Stomach smooth muscle (tissue), 2 donors: ENCODE results near the gene VCAN.

Experiments used
- H3K27ac ChIP-seq: one replicate; pipeline ENCODE4 v1.7.0; 2013; ENCODE audit warnings: mild to moderate bottlenecking, low read length, inconsistent platforms
- H3K27me3 ChIP-seq, 2 donors: one replicate each; pipeline ENCODE4 v1.7.0; 2013; ENCODE audit warnings: low read length in 2 of 2; ENCODE audit not compliant: insufficient read depth in 2 of 2, control insufficient read depth in 1 of 2
- H3K36me3 ChIP-seq, 2 donors: one replicate each; pipeline ENCODE4 v1.7.0; 2013; ENCODE audit warnings: low read length in 2 of 2; ENCODE audit not compliant: control insufficient read depth in 2 of 2, insufficient read depth in 2 of 2
- H3K4me1 ChIP-seq: one replicate; pipeline ENCODE4 v1.7.0; 2013; ENCODE audit warnings: low read length; ENCODE audit not compliant: control insufficient read depth, insufficient read depth
- H3K4me3 ChIP-seq, 2 donors: one replicate each; pipeline ENCODE4 v1.7.0; 2013; ENCODE audit warnings: low read length in 2 of 2
- H3K9ac ChIP-seq, 2 donors: one replicate each; pipeline ENCODE4 v1.7.0; 2013; ENCODE audit warnings: low read length in 2 of 2, mild to moderate bottlenecking in 1 of 2
- H3K9me3 ChIP-seq, 2 donors: one replicate each; pipeline ENCODE4 v1.7.0; 2013; ENCODE audit warnings: low read length in 2 of 2; ENCODE audit not compliant: control insufficient read depth in 2 of 2
- donor health status: healthy.
- donor health status: Pancreatic carcinoma.

Gene VCAN

GRCh38 chr5:83589786-83590185 is 118.2 kb downstream of the VCAN start:
- no peak overlapping the region for H3K27ac ChIP-seq
- no peaks in the 10 kb centered on the region for H3K4me1 ChIP-seq
- H3K27me3 ChIP-seq, result no peaks in the 10 kb centered on the region
- no peaks in the 10 kb centered on the region for H3K9me3 ChIP-seq
- H3K9ac ChIP-seq, result no peak overlapping the region
- no peaks in the 10 kb centered on the region for H3K36me3 ChIP-seq
- H3K4me3 ChIP-seq, result no peak overlapping the region

GRCh38 chr5:83590966-83591365 is 119.4 kb downstream of the VCAN start:
- H3K9ac ChIP-seq, result no peak overlapping the region
- no peaks in the 10 kb centered on the region for H3K4me1 ChIP-seq
- H3K27me3 ChIP-seq, result no peaks in the 10 kb centered on the region
- H3K4me3 ChIP-seq, result no peak overlapping the region
- H3K9me3 ChIP-seq, result no peaks in the 10 kb centered on the region
- no peaks in the 10 kb centered on the region for H3K36me3 ChIP-seq
- no peak overlapping the region for H3K27ac ChIP-seq

GRCh38 chr5:83595217-83595616 is 123.7 kb downstream of the VCAN start:
- Histone ChIP-seq H3K27ac (no peak overlapping the region), H3K27me3 (no peaks in the 10 kb centered on the region), H3K9ac (no peak overlapping the region), H3K4me3 (no peak overlapping the region), H3K4me1 (no peaks in the 10 kb centered on the region), H3K9me3 (no peaks in the 10 kb centered on the region), H3K36me3 (no peaks in the 10 kb centered on the region)

GRCh38 chr5:83608122-83608521 is 136.6 kb downstream of the VCAN start:
- no peak overlapping the region for H3K9ac ChIP-seq
- no peaks in the 10 kb centered on the region for H3K27me3 ChIP-seq
- peaks cover 0 to 3% of the 10 kb centered on the region in 2 donors for H3K9me3 ChIP-seq
- H3K27ac ChIP-seq, result no peak overlapping the region
- no peaks in the 10 kb centered on the region for H3K4me1 ChIP-seq
- H3K36me3 ChIP-seq, result no peaks in the 10 kb centered on the region
- H3K4me3 ChIP-seq, result no peak overlapping the region

- no peaks in the 10 kb centered on the region for H3K4me1 ChIP-seq
- no peak overlapping the region for H3K4me3 ChIP-seq
- H3K27ac ChIP-seq, result no peak overlapping the region
- H3K9me3 ChIP-seq, result peaks cover 0 to 3% of the 10 kb centered on the region in 2 donors
- no peaks in the 10 kb centered on the region for H3K36me3 ChIP-seq
- no peaks in the 10 kb centered on the region for H3K27me3 ChIP-seq
- H3K9ac ChIP-seq, result no peak overlapping the region
Measured at GRCh38 chr5:83614841-83615240, 143.3 kb downstream of the VCAN start.

GRCh38 chr5:83628360-83628759 is 156.8 kb downstream of the VCAN start:
- no peak overlapping the region for H3K27ac ChIP-seq

More at GRCh38 chr5:83628360-83628759, 156.8 kb downstream of the VCAN start:
- H3K4me3 ChIP-seq, result no peak overlapping the region
- H3K4me1 ChIP-seq, result no peaks in the 10 kb centered on the region
- H3K27me3 ChIP-seq, result no peaks in the 10 kb centered on the region
- no peak overlapping the region for H3K9ac ChIP-seq
- H3K36me3 ChIP-seq, result no peaks in the 10 kb centered on the region
- H3K9me3 ChIP-seq, result no peaks in the 10 kb centered on the region
